Astrocyte (in vitro differentiated cells and primary cell): ENCODE data around the gene TWSG1. TPM values are rescaled to one million over a fixed set of nuclear protein-coding genes. Genes with fewer than 3 reads are reported as not detected.

Experiments
- DNase-seq: peaks from one replicate; pipeline ENCODE4 v3.0.0-alpha.2; 2010; ENCODE audit warnings: low read depth
- FAIRE-seq: peaks from 2 replicates; lab custom pipeline; 2011; peaks lifted over from hg19 to GRCh38; lab: Jason Lieb, UNC
- H2AFZ ChIP-seq: 2 replicates; pipeline ENCODE4 v1.6.0; 2012; ENCODE audit warnings: low read depth, low read length, inconsistent platforms
- H3K27ac ChIP-seq: 2 replicates; pipeline ENCODE4 v1.5.1; 2011; ENCODE audit warnings: low read depth, low read length, inconsistent platforms
- H3K27me3 ChIP-seq: 2 replicates; pipeline ENCODE4 v1.6.0; 2011; ENCODE audit warnings: low read length, inconsistent platforms; ENCODE audit not compliant: insufficient read depth
- H3K36me3 ChIP-seq: 2 replicates; pipeline ENCODE4 v1.5.1; 2011; ENCODE audit warnings: low read length, inconsistent platforms; ENCODE audit not compliant: insufficient read depth
- H3K4me1 ChIP-seq: 2 replicates; pipeline ENCODE4 v1.5.1; 2011; ENCODE audit warnings: low read length, inconsistent platforms; ENCODE audit not compliant: insufficient read depth
- H3K4me2 ChIP-seq: 2 replicates; pipeline ENCODE4 v1.6.0; 2012; ENCODE audit warnings: low read length, inconsistent platforms
- H3K4me3 ChIP-seq: 2 replicates; pipeline ENCODE4 v1.5.1; 2011; ENCODE audit warnings: low read depth, mild to moderate bottlenecking, low read length, inconsistent platforms; ENCODE audit not compliant: insufficient read depth
- H3K79me2 ChIP-seq: 2 replicates; pipeline ENCODE4 v1.6.0; 2012; ENCODE audit warnings: mild to moderate bottlenecking, low read length, inconsistent platforms; ENCODE audit not compliant: insufficient read depth
- H3K9ac ChIP-seq: 2 replicates; pipeline ENCODE4 v1.6.0; 2012; ENCODE audit warnings: mild to moderate bottlenecking, low read length, inconsistent platforms
- H3K9me3 ChIP-seq: 2 replicates; pipeline ENCODE4 v1.5.1; 2012; ENCODE audit warnings: low read depth, mild to moderate bottlenecking, low read length, inconsistent platforms; ENCODE audit not compliant: insufficient read depth
- H4K20me1 ChIP-seq: 2 replicates; pipeline ENCODE4 v1.6.0; 2012; ENCODE audit warnings: low read length, inconsistent platforms; ENCODE audit not compliant: insufficient read depth
- H3K27ac Mint-ChIP-seq: one replicate; pipeline ENCODE4 v1.8.0; 2021; ENCODE audit warnings: mild to moderate bottlenecking, mixed read lengths; ENCODE audit not compliant: unreplicated experiment
- H3K27me3 Mint-ChIP-seq: one replicate; pipeline ENCODE4 v1.8.0; 2021; ENCODE audit warnings: low read depth, mixed read lengths; ENCODE audit not compliant: unreplicated experiment
- H3K36me3 Mint-ChIP-seq: one replicate; pipeline ENCODE4 v1.8.0; 2021; ENCODE audit warnings: low read depth, mixed read lengths; ENCODE audit not compliant: unreplicated experiment
- H3K4me1 Mint-ChIP-seq: one replicate; pipeline ENCODE4 v1.8.0; 2021; ENCODE audit warnings: low read depth, mixed read lengths; ENCODE audit not compliant: unreplicated experiment
- H3K4me3 Mint-ChIP-seq: one replicate; pipeline ENCODE4 v1.8.0; 2021; ENCODE audit warnings: mild to moderate bottlenecking, moderate library complexity, mixed read lengths; ENCODE audit not compliant: unreplicated experiment
- H3K9me3 Mint-ChIP-seq: one replicate; pipeline ENCODE4 v1.8.0; 2021; ENCODE audit warnings: mild to moderate bottlenecking, mixed read lengths; ENCODE audit not compliant: unreplicated experiment
- CTCF ChIP-seq: IDR thresholded peaks from 2 replicates; pipeline ENCODE4 v1.5.1; 2011; ENCODE audit warnings: low read depth, mild to moderate bottlenecking, inconsistent platforms, low read length, moderate library complexity; ENCODE audit not compliant: insufficient read depth
- EZH2 ChIP-seq: IDR thresholded peaks from 2 replicates; pipeline ENCODE4 v1.6.1; 2012; ENCODE audit warnings: mild to moderate bottlenecking, low read length, inconsistent platforms; ENCODE audit not compliant: insufficient read depth
- total RNA-seq: library from RNA; stranded (reverse); gene quantifications from 2 replicates; pipeline ENCODE4 v1.2.1, GENCODE V29; 2021

TWSG1 gene
- total RNA-seq, 1 donor from 2014 or later, result 48.4 TPM

- Mint-ChIP-seq H3K27ac (peak overlapping the region; percentile 66), H3K4me3 (peak overlapping the region; percentile 93), H3K4me1 (peaks cover 10% of the 10 kb centered on the region), H3K9me3 (peaks cover 3% of the 10 kb centered on the region), H3K27me3 (no peaks in the 10 kb centered on the region), H3K36me3 (peaks cover 3% of the 10 kb centered on the region)
- no peaks in the 10 kb centered on the region for H4K20me1 ChIP-seq
- DNase-seq (peak; percentile 38), FAIRE-seq (peak; percentile 9)
- H2AFZ ChIP-seq, result peak overlapping the region; percentile 79
- H3K4me1 ChIP-seq, result peaks cover 8% of the 10 kb centered on the region
- peaks cover 37% of the 10 kb centered on the region for H3K79me2 ChIP-seq
- H3K27me3 ChIP-seq, result no peaks in the 10 kb centered on the region
- H3K9ac ChIP-seq, result peak overlapping the region; percentile 83
- TF ChIP-seq EZH2, result no peak
- no peak for TF ChIP-seq CTCF
- H3K27ac ChIP-seq, result peak overlapping the region; percentile 78
- peak overlapping the region; percentile 72 for H3K4me3 ChIP-seq
- no peaks in the 10 kb centered on the region for H3K9me3 ChIP-seq
- peaks cover 6% of the 10 kb centered on the region for H3K36me3 ChIP-seq
- H3K4me2 ChIP-seq, result peak overlapping the region; percentile 84
These were observed 562 bp downstream of the TWSG1 start for GRCh38 chr18:9334973-9335696.

GRCh38 chr18:9335697-9336045 is 1.1 kb downstream of the TWSG1 start:
- H3K27ac Mint-ChIP-seq, result peak overlapping the region; percentile 26
- Histone ChIP-seq H3K9me3 (no peaks in the 10 kb centered on the region), H3K4me2 (peak overlapping the region; percentile 84), H3K27me3 (no peaks in the 10 kb centered on the region), H3K4me1 (peaks cover 8% of the 10 kb centered on the region), H2AFZ (peak overlapping the region; percentile 79), H3K4me3 (peak overlapping the region; percentile 72), H3K79me2 (peaks cover 41% of the 10 kb centered on the region), H3K27ac (peak overlapping the region; percentile 78), H3K9ac (peak overlapping the region; percentile 83), H3K36me3 (peaks cover 10% of the 10 kb centered on the region), H4K20me1 (peaks cover 3% of the 10 kb centered on the region)
- TF ChIP-seq CTCF (no peak), EZH2 (no peak)
- H3K4me1 Mint-ChIP-seq, result peaks cover 10% of the 10 kb centered on the region
- FAIRE-seq (no peak), DNase-seq (no peak)
- H3K9me3 Mint-ChIP-seq, result peaks cover 3% of the 10 kb centered on the region
- H3K36me3 Mint-ChIP-seq, result peaks cover 3% of the 10 kb centered on the region
- no peaks in the 10 kb centered on the region for H3K27me3 Mint-ChIP-seq
- peak overlapping the region; percentile 93 for H3K4me3 Mint-ChIP-seq

- no peaks in the 10 kb centered on the region for H3K27me3 Mint-ChIP-seq
- Histone ChIP-seq H3K36me3 (peaks cover 10% of the 10 kb centered on the region), H3K27me3 (no peaks in the 10 kb centered on the region), H3K9me3 (no peaks in the 10 kb centered on the region), H3K9ac (no peak overlapping the region), H3K4me2 (no peak overlapping the region), H3K4me1 (peaks cover 8% of the 10 kb centered on the region), H2AFZ (no peak overlapping the region), H3K4me3 (no peak overlapping the region), H4K20me1 (peaks cover 3% of the 10 kb centered on the region), H3K79me2 (peaks cover 44% of the 10 kb centered on the region), H3K27ac (no peak overlapping the region)
- DNase-seq (no peak), FAIRE-seq (no peak)
- H3K4me1 Mint-ChIP-seq, result peaks cover 10% of the 10 kb centered on the region
- TF ChIP-seq EZH2 (no peak), CTCF (no peak)
- peaks cover 3% of the 10 kb centered on the region for H3K9me3 Mint-ChIP-seq
- no peak overlapping the region for H3K27ac Mint-ChIP-seq
- no peak overlapping the region for H3K4me3 Mint-ChIP-seq
- H3K36me3 Mint-ChIP-seq, result peaks cover 1% of the 10 kb centered on the region
These were observed 2.3 kb downstream of the TWSG1 start for GRCh38 chr18:9336827-9337226.
